H9 (cell line): ENCODE results near the gene RNF212. TPM values are rescaled to one million over a fixed set of nuclear protein-coding genes. Genes with fewer than 3 reads are reported as not detected.

Experiments
- DNase-seq: peaks from one replicate; pipeline ENCODE4 v3.0.0-alpha.2; 2017
- H2AFZ ChIP-seq: one replicate; pipeline ENCODE4 v1.6.1; 2013; ENCODE audit warnings: mild to moderate bottlenecking, low read length, control low read depth, moderate library complexity
- H2AK5ac ChIP-seq: 2 replicates; pipeline ENCODE4 v1.6.1; 2013; ENCODE audit warnings: low read length, control low read depth, mixed read lengths; ENCODE audit not compliant: insufficient read length
- H2BK120ac ChIP-seq: one replicate; pipeline ENCODE4 v1.6.1; 2013; ENCODE audit warnings: low read depth, mild to moderate bottlenecking, low read length, control low read depth, inconsistent platforms; ENCODE audit not compliant: poor library complexity, severe bottlenecking
- H2BK12ac ChIP-seq: 2 replicates; pipeline ENCODE4 v1.6.1; 2013; ENCODE audit warnings: low read length, control low read depth, mixed read lengths, low read depth; ENCODE audit not compliant: insufficient read length
- H2BK15ac ChIP-seq: 2 replicates; pipeline ENCODE4 v1.6.1; 2013; ENCODE audit warnings: low read depth, low read length, control low read depth
- H2BK20ac ChIP-seq: one replicate; pipeline ENCODE4 v1.6.1; 2013; ENCODE audit warnings: low read depth, mild to moderate bottlenecking, low read length, control low read depth, inconsistent platforms; ENCODE audit not compliant: poor library complexity, severe bottlenecking
- H2BK5ac ChIP-seq: 2 replicates; pipeline ENCODE4 v1.6.1; 2013; ENCODE audit warnings: low read length, control low read depth, mixed read lengths; ENCODE audit not compliant: insufficient read length
- H3K14ac ChIP-seq: 2 replicates; pipeline ENCODE4 v1.6.1; 2013; ENCODE audit warnings: low read length, control low read depth; ENCODE audit not compliant: insufficient read depth
- H3K18ac ChIP-seq: 2 replicates; pipeline ENCODE4 v1.6.1; 2013; ENCODE audit warnings: low read depth, mild to moderate bottlenecking, mixed read lengths, low read length, control low read depth; ENCODE audit not compliant: insufficient read length
- H3K23ac ChIP-seq: 2 replicates; pipeline ENCODE4 v1.6.1; 2013; ENCODE audit warnings: low read length, control low read depth, mixed read lengths, low read depth; ENCODE audit not compliant: insufficient read length
- H3K23me2 ChIP-seq: 2 replicates; pipeline ENCODE4 v1.6.1; 2013; ENCODE audit warnings: low read depth, mild to moderate bottlenecking, mixed read lengths, low read length, control low read depth; ENCODE audit not compliant: insufficient read length, poor library complexity, severe bottlenecking
- H3K27ac ChIP-seq: 2 replicates; pipeline ENCODE4 v1.5.1; 2013; ENCODE audit warnings: low read length, control low read depth, mixed read lengths, low read depth; ENCODE audit not compliant: insufficient read length
- H3K27me3 ChIP-seq: 2 replicates; pipeline ENCODE4 v1.6.1; 2013; ENCODE audit warnings: low read length, control low read depth, inconsistent platforms; ENCODE audit not compliant: insufficient read depth
- H3K4ac ChIP-seq: 2 replicates; pipeline ENCODE4 v1.6.1; 2013; ENCODE audit warnings: low read depth, mild to moderate bottlenecking, control low read depth, inconsistent platforms, low read length, moderate library complexity
- H3K4me1 ChIP-seq: 2 replicates; pipeline ENCODE4 v1.6.1; 2013; ENCODE audit warnings: low read length, control low read depth, inconsistent platforms; ENCODE audit not compliant: insufficient read depth
- H3K4me2 ChIP-seq: 2 replicates; pipeline ENCODE4 v1.6.1; 2013; ENCODE audit warnings: low read length, control low read depth, mixed read lengths; ENCODE audit not compliant: insufficient read length, insufficient read depth
- H3K56ac ChIP-seq: 2 replicates; pipeline ENCODE4 v1.6.1; 2013; ENCODE audit warnings: low read depth, mild to moderate bottlenecking, mixed read lengths, low read length, control low read depth; ENCODE audit not compliant: insufficient read length
- H3K79me1 ChIP-seq: 2 replicates; pipeline ENCODE4 v1.6.1; 2013; ENCODE audit warnings: low read depth, mild to moderate bottlenecking, moderate library complexity, low read length, control low read depth, inconsistent platforms; ENCODE audit not compliant: insufficient read depth, poor library complexity, severe bottlenecking
- H3K79me2 ChIP-seq: 2 replicates; pipeline ENCODE4 v1.6.1; 2013; ENCODE audit warnings: low read length, control low read depth, inconsistent platforms; ENCODE audit not compliant: insufficient read depth
- H3K9ac ChIP-seq: 2 replicates; pipeline ENCODE4 v1.6.1; 2013; ENCODE audit warnings: low read length, control low read depth, mixed read lengths; ENCODE audit not compliant: insufficient read length; ENCODE audit errors: extremely low read depth
- H3K9me3 ChIP-seq: one replicate; pipeline ENCODE4 v1.6.1; 2013; ENCODE audit warnings: low read depth, low read length, inconsistent platforms; ENCODE audit not compliant: control insufficient read depth
- H3T11ph ChIP-seq: one replicate; pipeline ENCODE4 v1.6.1; 2013; ENCODE audit warnings: mild to moderate bottlenecking, low read length, control low read depth, inconsistent platforms
- H4K20me1 ChIP-seq: one replicate; pipeline ENCODE4 v1.6.1; 2013; ENCODE audit not compliant: control insufficient read depth, insufficient read length, insufficient read depth
- H4K5ac ChIP-seq: 2 replicates; pipeline ENCODE4 v1.6.1; 2013; ENCODE audit warnings: low read depth, mild to moderate bottlenecking, mixed read lengths, low read length, control low read depth; ENCODE audit not compliant: insufficient read length
- H4K8ac ChIP-seq: replicated peaks from 2 replicates; pipeline ENCODE4 v1.6.1; 2013; ENCODE audit warnings: low read length, control low read depth, mixed read lengths, low read depth; ENCODE audit not compliant: insufficient read length
- H4K91ac ChIP-seq: 2 replicates; pipeline ENCODE4 v1.6.1; 2013; ENCODE audit warnings: low read depth, mild to moderate bottlenecking, moderate library complexity, mixed read lengths, low read length, control low read depth; ENCODE audit not compliant: insufficient read length
- H3K27ac Mint-ChIP-seq, 3 experiments: 2 replicates in 2 of 3; 3 replicates in 1 of 3; pipeline ENCODE4 v1.8.0; 2020 to 2021; ENCODE audit warnings: mixed read lengths in 3 of 3, mild to moderate bottlenecking in 1 of 3, moderate library complexity in 1 of 3
- H3K27me3 Mint-ChIP-seq: 2 replicates; pipeline ENCODE4 v1.8.0; 2021; ENCODE audit warnings: low read depth, mild to moderate bottlenecking, moderate library complexity, mixed read lengths
- H3K36me3 Mint-ChIP-seq, 3 experiments: 2 replicates in 2 of 3; 3 replicates in 1 of 3; pipeline ENCODE4 v1.8.0; 2020 to 2021; ENCODE audit warnings: low read depth in 3 of 3, mixed read lengths in 3 of 3; ENCODE audit not compliant: insufficient read depth in 1 of 3
- H3K4me1 Mint-ChIP-seq, 2 experiments: 2 replicates each; pipeline ENCODE4 v1.8.0; 2020; ENCODE audit warnings: mixed read lengths in 2 of 2
- H3K4me3 Mint-ChIP-seq, 2 experiments: 2 replicates in 1 of 2; 3 replicates in 1 of 2; pipeline ENCODE4 v1.8.0; 2020 to 2021; ENCODE audit warnings: mild to moderate bottlenecking in 2 of 2, mixed read lengths in 2 of 2, moderate library complexity in 1 of 2
- H3K9me3 Mint-ChIP-seq, 2 experiments: 2 replicates in 1 of 2; 3 replicates in 1 of 2; pipeline ENCODE4 v1.8.0; 2020; ENCODE audit warnings: mild to moderate bottlenecking in 2 of 2, mixed read lengths in 2 of 2, moderate library complexity in 1 of 2
- CTCF ChIP-seq: fragments of 200-600 bp; sonication (generic); conservative IDR thresholded peaks from 3 replicates; pipeline ENCODE4 v1.8.0; 2021; ENCODE audit warnings: antibody characterized with exemption, mild to moderate bottlenecking
- WGBS: extraction: QIAGEN DNeasy Blood & Tissue Kit; methylation state at CpG from one replicate; pipeline ENCODE4 v1.1.7; 2013; ENCODE audit warnings: missing lambda C conversion rate, low lambda C conversion rate, mixed read lengths; ENCODE audit not compliant: insufficient read length; ENCODE audit errors: extremely low coverage; 5-methylcytosine and 5-hydroxymethylcytosine counted together
- total RNA-seq: library from RNA; stranded (reverse); gene quantifications from 2 replicates; pipeline ENCODE4 v1.2.1, GENCODE V29; 2021

Gene RNF212
- total RNA-seq, 1 experiment from 2014 or later = 3.0 TPM

- no peak overlapping the region for H3K4me3 Mint-ChIP-seq
- peaks cover 0 to 4% of the 10 kb centered on the region in 2 experiments; a peak in 1 of 4 replicates for H3K4me1 Mint-ChIP-seq
- Histone ChIP-seq H3K27ac (no peak overlapping the region), H2BK20ac (no peak overlapping the region), H2AK5ac (no peak overlapping the region), H4K8ac (no peak overlapping the region), H4K91ac (no peak overlapping the region), H3K79me1 (no peaks in the 10 kb centered on the region), H2BK120ac (no peak overlapping the region), H3K4ac (no peak overlapping the region), H4K20me1 (no peaks in the 10 kb centered on the region), H3K4me1 (no peaks in the 10 kb centered on the region; the same call in 1 of the 2 replicates), H3K14ac (no peak overlapping the region), H3K23ac (no peak overlapping the region), H3K79me2 (no peaks in the 10 kb centered on the region), H2BK12ac (no peak overlapping the region), H3K18ac (peak overlapping the region; percentile 0), H3K56ac (no peak overlapping the region), H2BK15ac (no peak overlapping the region), H4K5ac (no peak overlapping the region), H3K9me3 (no peaks in the 10 kb centered on the region), H3K9ac (no peak overlapping the region), H2BK5ac (no peak overlapping the region), H2AFZ (no peak overlapping the region), H3K27me3 (no peaks in the 10 kb centered on the region), H3K4me2 (no peak overlapping the region), H3K23me2 (no peaks in the 10 kb centered on the region), H3T11ph (no peak overlapping the region)
- H3K9me3 Mint-ChIP-seq = peaks cover 0 to 2% of the 10 kb centered on the region in 2 experiments; a peak in 1 of 5 replicates
- H3K27me3 Mint-ChIP-seq = no peaks in the 10 kb centered on the region
- H3K27ac Mint-ChIP-seq = no peak overlapping the region
- WGBS = no CpG with 5 or more reads among the region's 36 CpGs
- DNase-seq = no peak
- no peak for TF ChIP-seq CTCF
- peaks cover 8 to 13% (median 12%) of the 10 kb centered on the region in 3 experiments; a peak in 6 of 7 replicates for H3K36me3 Mint-ChIP-seq
Observed at GRCh38 chr4:1028574-1029220, 84.7 kb downstream of the RNF212 start.
